Tibial nerve (tissue), 4 donors: ENCODE results near the gene F11R.
"Not testable (repeated sequence)": the region's sequence is repeated elsewhere in the genome, so short reads cannot be mapped to it uniquely, and the experiment has no call there.

Experiments used
- EP300 ChIP-seq, 2 donors: sonication (generic); formaldehyde crosslinking; IDR thresholded peaks; one replicate each; pipeline ENCODE4 v1.6.1; 2017; ENCODE audit warnings: antibody characterized with exemption in 2 of 2, mild to moderate bottlenecking in 1 of 2
- TF ChIP-seq, protein P1 (sequence below), 5 experiments: fragments of 200-600 bp in 3 of 5; fragments of 450-650 bp in 2 of 5; sonication (generic) in 3 of 5; IDR thresholded peaks; one replicate each; pipeline ENCODE4 v1.5.1; 2016 to 2019; ENCODE audit warnings: antibody characterized with exemption in 5 of 5, mild to moderate bottlenecking in 3 of 5, moderate library complexity in 2 of 5

DNA sequence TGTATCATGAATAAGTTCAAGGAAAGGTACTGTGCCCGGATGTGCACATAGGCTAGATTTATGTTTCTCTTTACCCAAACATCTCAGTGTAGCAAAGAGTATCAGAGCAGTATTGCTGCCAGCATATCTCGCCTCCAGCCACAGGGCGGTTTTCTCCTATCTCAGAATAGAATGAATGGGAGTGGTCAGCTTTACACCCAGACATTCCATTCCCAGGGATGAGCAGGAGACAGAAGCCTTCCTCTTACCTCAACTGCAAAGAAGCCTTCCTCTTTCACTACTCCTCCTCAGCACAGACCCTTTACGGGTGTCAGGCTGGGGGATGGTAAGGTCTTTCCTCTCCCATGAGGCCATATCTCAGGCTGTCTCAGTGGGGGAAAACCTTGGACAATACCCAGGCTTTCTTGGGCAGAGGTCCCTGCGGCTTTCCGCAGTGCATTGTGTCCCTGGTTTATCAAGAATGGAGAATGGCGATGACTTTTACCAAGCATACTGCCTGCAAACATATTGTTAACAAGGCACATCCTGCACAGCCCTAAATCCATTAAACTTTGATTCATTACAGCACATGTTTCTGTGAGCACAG is 73.7 kb downstream of the F11R start:
- TF ChIP-seq, protein P1, sequence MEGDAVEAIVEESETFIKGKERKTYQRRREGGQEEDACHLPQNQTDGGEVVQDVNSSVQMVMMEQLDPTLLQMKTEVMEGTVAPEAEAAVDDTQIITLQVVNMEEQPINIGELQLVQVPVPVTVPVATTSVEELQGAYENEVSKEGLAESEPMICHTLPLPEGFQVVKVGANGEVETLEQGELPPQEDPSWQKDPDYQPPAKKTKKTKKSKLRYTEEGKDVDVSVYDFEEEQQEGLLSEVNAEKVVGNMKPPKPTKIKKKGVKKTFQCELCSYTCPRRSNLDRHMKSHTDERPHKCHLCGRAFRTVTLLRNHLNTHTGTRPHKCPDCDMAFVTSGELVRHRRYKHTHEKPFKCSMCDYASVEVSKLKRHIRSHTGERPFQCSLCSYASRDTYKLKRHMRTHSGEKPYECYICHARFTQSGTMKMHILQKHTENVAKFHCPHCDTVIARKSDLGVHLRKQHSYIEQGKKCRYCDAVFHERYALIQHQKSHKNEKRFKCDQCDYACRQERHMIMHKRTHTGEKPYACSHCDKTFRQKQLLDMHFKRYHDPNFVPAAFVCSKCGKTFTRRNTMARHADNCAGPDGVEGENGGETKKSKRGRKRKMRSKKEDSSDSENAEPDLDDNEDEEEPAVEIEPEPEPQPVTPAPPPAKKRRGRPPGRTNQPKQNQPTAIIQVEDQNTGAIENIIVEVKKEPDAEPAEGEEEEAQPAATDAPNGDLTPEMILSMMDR (IDR thresholded peaks at IDR 0.05), result not testable (repeated sequence)
- TF ChIP-seq EP300 (IDR thresholded peaks at IDR 0.05), result not testable (repeated sequence)
